ENCODE results near the gene ITGAE.

DNA sequence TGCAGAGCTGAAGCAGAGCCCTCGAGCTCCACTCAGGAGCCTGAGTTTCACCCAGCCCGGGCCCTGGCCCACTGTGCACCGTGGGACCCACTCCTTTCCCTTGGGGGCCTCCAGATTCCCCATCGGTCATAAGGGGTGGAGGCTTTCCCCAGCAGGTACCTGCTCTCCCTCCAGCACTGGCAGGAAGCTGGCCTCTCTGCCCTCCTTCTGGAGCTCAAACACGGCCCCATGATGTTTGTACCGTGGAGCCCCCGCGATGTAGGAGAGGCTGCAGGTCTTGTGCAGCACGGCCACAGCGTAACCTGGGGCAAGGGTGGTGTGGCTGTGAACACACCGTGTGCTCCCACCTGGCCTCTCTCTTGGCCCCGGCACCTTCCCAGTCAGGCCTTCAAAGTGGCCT is 47.4 kb downstream of the ITGAE start:
- TF ChIP-seq, protein P1, sequence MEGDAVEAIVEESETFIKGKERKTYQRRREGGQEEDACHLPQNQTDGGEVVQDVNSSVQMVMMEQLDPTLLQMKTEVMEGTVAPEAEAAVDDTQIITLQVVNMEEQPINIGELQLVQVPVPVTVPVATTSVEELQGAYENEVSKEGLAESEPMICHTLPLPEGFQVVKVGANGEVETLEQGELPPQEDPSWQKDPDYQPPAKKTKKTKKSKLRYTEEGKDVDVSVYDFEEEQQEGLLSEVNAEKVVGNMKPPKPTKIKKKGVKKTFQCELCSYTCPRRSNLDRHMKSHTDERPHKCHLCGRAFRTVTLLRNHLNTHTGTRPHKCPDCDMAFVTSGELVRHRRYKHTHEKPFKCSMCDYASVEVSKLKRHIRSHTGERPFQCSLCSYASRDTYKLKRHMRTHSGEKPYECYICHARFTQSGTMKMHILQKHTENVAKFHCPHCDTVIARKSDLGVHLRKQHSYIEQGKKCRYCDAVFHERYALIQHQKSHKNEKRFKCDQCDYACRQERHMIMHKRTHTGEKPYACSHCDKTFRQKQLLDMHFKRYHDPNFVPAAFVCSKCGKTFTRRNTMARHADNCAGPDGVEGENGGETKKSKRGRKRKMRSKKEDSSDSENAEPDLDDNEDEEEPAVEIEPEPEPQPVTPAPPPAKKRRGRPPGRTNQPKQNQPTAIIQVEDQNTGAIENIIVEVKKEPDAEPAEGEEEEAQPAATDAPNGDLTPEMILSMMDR (IDR thresholded peaks at IDR 0.05) = no peak
- TF ChIP-seq CHD4 (IDR thresholded peaks at IDR 0.05; ENCODE audit: borderline replicate concordance) (no peak), ZFP36 (IDR thresholded peaks at IDR 0.05; ENCODE audit: borderline replicate concordance, partially characterized antibody) (no peak), CBX2 (IDR thresholded peaks at IDR 0.05; ENCODE audit: borderline replicate concordance, low read depth) (no peak), EP300 (IDR thresholded peaks at IDR 0.05) (no peak), FOSB (CRISPR knock-in tag; IDR thresholded peaks at IDR 0.05) (no peak), PHF8 (IDR thresholded peaks at IDR 0.05; ENCODE audit: borderline replicate concordance, low read depth) (no peak), POLR2A (IDR thresholded peaks at IDR 0.05; ENCODE audit: low read length) (no peak), POLR2AphosphoS2 (conservative IDR thresholded peaks at IDR 0.05; ENCODE audit: low read length) (no peak)

Measured in A549 (cell line).